Measurements from ENCODE around the gene TEK.
"Not testable (repeated sequence)": the region's sequence is repeated elsewhere in the genome, so short reads cannot be mapped to it uniquely, and the experiment has no call there.

Gene TEK

GRCh38 chr9:27182421-27182820, 73.4 kb downstream of the TEK start:
- no peak for DNase-seq

GRCh38 chr9:27183131-27183530, 74.1 kb downstream of the TEK start:
- DNase-seq, result no peak

DNA sequence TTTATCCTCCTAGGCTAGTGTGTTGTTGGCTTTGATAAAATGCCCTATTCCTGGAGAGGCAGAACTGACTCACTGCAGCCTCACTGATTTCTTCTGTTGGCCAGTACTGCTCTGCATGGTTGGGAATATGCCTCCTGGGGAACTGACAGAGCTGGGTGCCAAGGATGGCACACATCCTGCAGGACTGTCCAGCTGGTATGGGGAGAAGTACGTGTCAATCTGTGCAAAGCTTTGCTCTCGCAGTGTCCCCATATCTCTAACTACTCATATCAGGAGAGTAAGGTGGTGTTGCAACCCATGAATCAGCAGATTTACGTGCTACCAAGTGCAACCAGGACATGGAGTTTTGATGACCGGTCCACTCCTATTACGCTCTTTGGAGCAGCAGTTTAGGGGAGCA, 74.7 kb downstream of the TEK start:
- DNase-seq, result no peak

GRCh38 chr9:27184556-27185351, 75.7 kb downstream of the TEK start:
- DNase-seq, result no peak

DNA sequence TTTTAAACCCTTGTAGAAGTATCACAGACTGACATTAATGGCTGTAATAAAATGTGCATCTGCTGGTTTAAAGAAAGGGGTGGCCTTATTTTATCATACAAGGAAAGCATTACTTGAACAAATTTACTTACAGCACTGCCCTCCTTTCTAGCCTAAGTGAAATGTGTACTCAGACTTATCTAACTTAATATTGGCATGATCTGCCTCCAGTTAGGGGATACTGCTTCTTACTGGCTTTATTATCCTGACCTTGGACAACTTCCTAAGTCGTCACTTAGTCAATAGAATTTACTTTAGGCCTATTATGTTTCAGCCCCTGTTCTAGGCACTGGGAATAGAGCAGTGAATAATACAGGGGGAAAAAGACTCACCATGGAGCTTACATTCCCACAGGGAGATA, 79.4 kb downstream of the TEK start:
- DNase-seq, result no peak

DNA sequence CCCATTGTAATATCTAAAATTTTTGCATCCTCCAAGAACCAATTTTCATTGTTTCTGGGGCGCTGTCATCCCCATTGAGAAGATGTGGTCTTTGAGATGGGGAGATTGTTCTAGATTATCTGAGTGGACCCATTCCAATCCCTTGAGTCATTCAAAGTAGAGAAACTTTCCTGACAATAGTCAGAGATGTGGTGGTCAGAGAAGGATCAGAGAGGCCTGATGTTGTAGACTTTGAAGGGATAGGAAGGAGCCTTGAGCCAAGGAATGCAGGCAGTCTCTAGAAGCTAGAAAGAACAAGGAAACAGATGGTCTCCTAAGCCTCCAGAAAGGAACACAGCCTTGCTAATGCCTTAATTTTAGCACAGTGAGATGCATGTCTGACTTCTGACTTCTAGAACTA, 80.4 kb downstream of the TEK start:
- no peak for DNase-seq

- no peak for DNase-seq
These were observed 83.4 kb downstream of the TEK start for GRCh38 chr9:27192291-27192960.

DNA sequence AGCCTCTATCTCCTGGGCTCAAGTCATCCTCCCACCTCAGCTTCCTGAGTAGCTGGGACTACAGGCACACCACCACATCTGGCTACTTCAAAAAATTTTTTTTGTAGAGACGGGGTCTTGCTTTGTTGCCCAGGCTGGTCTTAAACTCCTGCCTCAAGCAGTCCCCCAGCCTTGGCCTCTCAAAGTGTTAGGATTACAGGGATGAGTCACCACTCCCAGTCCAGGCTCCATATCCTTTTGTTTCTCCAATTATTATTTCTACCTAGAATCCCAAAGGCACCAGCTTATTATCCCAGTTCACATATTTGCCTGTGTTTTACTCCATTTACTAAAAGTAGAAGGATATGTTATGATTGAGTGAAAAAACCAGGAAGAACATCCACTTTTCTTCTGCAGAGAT, 84.9 kb downstream of the TEK start:
- DNase-seq, result no peak

DNA sequence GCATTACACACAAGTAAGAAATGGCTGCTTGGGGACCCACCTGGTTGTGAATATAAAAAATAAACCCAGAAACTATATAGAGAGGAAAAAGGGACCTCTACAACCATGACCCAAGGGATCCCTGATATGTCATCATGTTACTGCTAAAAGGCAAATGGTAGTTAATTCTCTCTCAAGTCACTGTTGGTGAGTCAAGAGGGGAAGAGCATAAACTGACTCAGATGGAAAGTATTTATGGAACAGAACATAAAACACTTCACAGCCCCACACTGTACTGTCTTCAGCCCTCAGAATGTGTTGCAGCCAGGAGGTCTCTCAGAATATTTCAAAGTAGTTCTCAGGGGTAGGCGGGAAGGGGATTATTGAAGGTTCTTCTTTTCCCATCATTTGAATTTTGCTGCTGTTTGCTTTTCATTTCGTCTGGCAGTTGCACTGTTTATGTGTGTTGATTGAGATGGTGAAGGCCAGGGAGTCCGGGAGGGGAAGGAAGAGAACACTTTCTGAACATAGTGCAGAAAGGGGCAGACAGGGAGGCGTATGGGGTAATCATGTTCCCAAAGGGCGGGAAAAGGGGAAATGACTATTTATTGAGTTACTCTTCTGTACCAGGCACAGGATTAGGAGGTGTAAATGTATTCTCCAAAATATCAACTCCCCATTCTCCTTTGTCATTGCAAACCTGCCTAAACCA, 85.5 kb downstream of the TEK start:
- DNase-seq, result no peak

DNA sequence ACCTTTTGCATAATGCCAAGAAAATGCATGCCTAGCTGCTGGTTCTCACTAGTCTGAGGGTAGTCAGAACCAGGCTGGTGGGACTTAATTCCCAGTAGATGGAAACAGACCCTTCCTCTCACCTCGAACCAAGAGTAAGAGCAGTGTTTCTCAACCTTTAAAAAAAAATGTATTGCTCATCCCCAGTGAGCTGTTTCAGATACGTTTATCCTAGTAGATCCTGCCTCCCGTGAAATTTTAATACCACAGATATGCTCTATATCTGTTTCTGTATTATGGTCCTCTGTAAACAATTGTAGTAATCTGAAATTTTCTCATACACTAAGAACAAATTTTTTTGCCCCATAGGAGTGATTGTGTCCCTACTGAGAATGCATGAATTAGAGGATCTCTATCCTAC, 86.2 kb downstream of the TEK start:
- no peak for DNase-seq

DNA sequence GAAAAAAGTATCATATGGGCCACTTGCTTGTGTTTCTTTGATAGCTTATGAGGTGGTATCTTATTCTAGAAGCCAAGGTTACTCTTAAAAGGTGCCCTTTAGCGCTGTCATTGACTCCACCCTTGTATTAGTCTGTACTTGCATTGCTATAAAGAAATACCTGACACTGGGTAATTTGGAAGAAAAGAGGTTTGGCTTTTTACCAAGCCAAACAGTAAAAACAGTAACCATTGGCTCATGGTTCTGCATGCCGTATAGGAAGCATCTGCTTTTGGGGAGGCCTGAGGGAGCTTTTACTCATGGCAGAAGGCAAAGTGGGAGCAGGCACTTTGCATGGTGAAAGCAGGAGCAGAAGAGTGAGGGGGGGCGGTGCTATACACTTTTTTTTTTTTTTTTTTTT, 87.4 kb downstream of the TEK start:
- no peak for DNase-seq

GRCh38 chr9:27198190-27198589, 89.2 kb downstream of the TEK start:
- DNase-seq, result no peak

GRCh38 chr9:27202056-27202455, 93.0 kb downstream of the TEK start:
- DNase-seq, result no peak

DNA sequence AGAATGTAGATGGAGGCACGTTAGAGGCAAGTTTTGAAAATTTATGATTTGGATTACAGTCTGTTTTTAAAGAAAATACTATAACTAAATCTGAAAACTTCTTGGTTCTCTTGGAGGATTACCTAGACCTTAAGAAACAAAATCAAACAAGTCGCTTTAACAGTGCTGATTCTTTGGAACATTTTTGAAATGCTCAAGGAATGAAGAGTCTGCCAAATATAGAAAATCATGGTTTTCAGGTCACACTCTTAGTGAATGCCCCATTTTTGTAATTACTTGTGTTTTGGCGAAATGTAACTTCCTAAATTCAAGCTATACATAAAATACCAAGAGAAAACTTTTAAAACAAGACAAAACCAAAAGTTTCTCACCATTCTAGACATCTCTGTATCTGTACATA, 94.8 kb downstream of the TEK start:
- no peak for DNase-seq

DNA sequence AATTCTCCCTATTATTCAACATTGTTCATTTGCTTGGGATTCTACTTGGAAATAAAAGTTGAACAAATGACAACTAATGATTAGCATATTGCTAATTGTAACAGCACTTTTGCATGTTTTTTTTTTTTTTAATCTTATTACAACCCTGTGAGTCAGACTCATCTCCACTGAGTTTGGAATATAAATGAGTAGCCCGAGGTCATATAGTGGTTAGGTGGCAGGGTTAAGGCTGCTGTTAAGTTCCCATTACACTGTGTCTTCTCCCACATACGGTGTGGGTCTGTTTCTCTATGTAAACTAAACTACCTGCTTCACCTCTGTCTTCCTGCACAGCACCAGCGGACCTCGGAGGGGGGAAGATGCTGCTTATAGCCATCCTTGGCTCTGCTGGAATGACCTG, 95.6 kb downstream of the TEK start:
- no peak for DNase-seq

DNA sequence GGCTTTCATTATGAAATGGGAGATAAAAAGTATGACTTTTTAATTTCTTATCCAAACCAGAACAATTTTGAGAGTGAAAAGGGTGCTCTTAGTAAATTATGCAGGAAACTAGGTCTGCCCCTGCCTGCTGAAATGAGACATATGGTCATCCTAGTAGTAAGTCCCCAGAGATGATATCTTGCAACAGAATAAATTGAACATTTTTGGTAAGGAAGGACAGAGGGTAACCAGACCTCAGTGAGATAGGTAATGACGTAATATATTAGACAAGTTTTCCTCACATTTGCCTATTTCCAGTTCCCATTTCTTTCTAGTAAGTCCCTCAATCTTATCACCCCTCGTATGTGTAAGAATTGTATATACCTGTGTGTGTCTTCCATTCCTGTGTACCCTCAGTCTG, 96.2 kb downstream of the TEK start:
- DNase-seq, result no peak

DNA sequence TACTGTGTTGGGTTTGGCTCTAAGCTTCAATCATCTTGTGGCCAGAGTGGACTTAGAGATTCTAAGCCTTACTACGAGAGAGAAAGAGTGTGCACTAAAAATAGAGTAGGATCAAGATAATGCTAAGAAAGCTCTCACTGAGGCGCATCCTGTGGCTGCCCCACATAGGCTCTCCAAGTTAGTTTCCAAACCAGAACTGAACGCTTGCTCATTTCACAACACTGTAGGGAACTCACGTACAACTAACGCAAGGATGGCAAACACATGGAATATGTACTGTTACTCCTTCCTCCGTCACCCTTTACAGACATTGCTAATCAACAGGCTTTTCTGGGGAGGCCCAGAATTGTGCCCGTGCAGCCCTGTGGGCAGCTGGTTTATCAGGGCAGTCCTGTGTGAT, 97.0 kb downstream of the TEK start:
- no peak for DNase-seq

- DNase-seq, result no peak
These were observed 100.0 kb downstream of the TEK start for GRCh38 chr9:27209034-27209433.

GRCh38 chr9:27210588-27210987, 101.6 kb downstream of the TEK start:
- DNase-seq, result no peak

DNA sequence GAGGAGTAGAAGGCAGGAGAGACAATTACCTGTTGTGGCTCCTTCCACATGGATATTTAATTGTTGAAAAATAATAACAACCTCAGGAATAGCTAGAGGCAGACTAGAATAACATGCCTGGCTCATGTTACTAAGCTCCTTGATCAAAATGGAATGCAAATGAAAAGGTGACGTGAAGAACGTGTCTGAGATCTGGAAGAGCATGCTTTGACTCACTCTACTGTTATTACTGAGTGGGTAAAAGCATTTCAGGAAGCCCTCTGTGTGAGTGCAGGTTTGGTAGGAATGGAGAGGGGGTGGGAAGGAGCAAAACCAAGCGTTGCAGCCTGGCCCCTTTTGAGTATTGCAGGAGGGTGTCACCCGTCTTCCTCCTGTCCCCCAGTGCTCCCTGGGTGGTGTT, 103.2 kb downstream of the TEK start:
- no peak for DNase-seq

DNA sequence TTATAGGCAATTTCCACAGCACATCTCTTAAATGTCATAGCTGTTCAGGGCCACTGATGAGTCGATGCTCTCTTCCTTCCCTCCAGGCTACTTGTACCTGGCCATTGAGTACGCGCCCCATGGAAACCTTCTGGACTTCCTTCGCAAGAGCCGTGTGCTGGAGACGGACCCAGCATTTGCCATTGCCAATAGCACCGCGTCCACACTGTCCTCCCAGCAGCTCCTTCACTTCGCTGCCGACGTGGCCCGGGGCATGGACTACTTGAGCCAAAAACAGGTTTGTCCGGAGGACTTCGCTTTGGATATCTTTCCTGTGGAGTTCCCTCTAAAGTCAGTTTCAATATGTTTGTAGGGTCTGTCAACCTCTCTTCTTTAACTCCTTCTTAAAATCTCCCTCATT, 103.6 kb downstream of the TEK start:
- no peak for DNase-seq

DNA sequence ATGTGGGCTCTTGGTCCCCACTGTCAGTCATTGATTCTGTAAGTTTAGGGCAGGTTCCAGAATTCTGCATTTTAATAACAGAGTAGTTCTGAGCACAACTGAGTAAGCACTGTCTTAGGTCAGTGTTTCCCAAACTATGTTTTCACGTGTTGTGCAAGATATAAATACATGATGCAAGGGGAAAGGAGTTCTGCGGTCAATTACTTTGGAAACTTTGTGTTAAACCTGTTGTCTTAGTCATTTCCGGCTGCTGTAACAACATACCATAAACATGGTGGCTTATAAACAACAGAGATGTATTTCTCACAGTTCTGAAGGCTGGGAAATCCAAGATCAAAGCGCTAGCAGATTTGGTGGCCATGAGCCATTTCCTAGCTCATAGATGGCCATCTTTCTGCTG, 118.2 kb downstream of the TEK start:
- no peak for DNase-seq

DNA sequence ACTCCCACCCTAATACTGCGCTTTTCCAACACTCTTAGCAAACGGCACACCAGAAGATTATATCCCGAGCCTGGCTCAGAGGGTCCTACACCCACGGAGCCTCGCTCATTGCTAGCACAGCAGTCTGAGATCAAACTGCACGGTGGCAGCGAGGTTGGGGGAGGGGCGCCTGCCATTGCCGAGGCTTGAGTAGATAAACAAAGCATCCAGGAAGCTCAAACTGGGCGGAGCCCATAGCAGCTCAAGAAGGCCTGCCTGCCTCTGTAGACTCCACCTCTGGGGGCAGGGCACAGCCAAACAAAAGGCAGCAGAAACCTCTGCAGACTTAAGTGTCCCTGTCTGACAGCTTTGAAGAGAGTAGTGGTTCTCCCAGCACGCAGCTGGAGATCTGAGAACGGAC, 130.6 kb downstream of the TEK start:
- DNase-seq, result not testable (repeated sequence)

DNA sequence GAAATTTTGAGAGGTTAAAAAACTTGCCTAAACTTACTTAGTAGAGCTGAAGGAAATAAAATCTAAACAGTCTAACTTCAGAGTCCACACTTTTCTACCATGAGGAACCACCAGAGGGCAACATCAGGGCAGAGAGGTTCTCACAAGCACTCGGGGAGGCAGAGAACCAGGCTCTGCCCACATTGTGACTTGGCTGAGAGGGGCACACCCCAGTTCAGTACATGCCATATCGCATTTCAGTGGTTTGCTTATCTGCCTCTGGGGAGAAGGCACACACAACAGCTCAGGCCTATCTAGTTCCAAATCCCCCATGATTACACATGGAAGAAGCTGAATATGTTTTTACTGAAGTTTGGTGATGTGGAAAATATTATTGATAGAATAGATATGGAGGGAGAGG, 138.7 kb downstream of the TEK start:
- DNase-seq, result peak; percentile 0 to 9

Measured in activated CD4-positive, alpha-beta T cell treated with anti-CD3 and anti-CD28 coated beads, Interleukin-2, amount 50 U/mL, for 48 hours (primary cell).